Thyroid gland (tissue), 4 donors: ENCODE data around the gene PACS2.

Source experiments
- POLR2A ChIP-seq, 2 donors: fragments of 450-650 bp; IDR thresholded peaks; one replicate each; pipeline ENCODE4 v1.6.1; 2017; ENCODE audit warnings: antibody characterized with exemption in 2 of 2, mild to moderate bottlenecking in 2 of 2, moderate library complexity in 1 of 2
- TF ChIP-seq, protein P1 (sequence below), 6 experiments: fragments of 200-600 bp in 3 of 6; fragments of 450-650 bp in 3 of 6; sonication (generic) in 3 of 6; IDR thresholded peaks; one replicate each; pipeline ENCODE4 v1.5.1; 2016 to 2019; ENCODE audit warnings: antibody characterized with exemption in 6 of 6, mild to moderate bottlenecking in 2 of 6, inconsistent platforms in 1 of 6, moderate library complexity in 1 of 6

DNA sequence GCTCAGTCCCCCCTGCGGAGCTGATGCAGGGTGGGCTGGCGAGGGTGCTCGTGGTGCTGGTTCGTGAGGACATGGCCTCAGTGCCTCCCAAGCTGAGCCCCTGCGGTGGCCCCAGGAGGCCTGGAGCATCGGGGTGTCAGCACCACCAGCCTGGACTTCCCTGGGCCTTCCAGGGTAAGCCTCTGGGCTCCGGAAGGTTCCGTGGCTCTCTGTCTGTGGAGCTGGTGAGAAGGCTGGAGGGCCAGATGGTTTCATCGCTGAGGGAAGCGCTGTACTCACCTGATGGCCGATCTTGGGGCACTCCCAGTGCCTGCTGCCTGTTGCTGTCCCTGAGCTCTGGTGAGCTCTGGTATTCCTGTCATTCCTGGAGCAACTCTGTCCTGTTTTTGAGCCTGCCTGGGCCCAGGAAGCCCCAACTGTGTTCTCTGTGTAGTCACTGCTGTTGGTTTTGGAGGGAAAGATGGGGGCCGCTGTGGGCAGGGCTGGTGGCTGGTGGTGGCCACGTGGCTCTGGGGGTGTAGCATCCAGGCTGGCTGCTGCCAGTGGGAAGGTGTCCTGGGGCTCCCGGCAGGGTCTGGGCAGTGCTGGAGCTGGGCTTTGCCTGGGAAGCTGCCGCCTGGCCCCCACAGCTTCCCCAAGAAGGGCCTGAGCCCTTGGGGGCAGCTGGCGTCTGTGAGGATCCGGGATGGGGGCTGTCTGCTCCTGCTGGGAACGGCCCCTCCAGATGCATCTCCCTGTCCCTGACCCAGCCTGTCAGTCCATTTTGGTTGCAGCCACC, 123.4 kb downstream of the PACS2 start:
- no peak for TF ChIP-seq POLR2A (IDR thresholded peaks at IDR 0.05)
- TF ChIP-seq, protein P1, sequence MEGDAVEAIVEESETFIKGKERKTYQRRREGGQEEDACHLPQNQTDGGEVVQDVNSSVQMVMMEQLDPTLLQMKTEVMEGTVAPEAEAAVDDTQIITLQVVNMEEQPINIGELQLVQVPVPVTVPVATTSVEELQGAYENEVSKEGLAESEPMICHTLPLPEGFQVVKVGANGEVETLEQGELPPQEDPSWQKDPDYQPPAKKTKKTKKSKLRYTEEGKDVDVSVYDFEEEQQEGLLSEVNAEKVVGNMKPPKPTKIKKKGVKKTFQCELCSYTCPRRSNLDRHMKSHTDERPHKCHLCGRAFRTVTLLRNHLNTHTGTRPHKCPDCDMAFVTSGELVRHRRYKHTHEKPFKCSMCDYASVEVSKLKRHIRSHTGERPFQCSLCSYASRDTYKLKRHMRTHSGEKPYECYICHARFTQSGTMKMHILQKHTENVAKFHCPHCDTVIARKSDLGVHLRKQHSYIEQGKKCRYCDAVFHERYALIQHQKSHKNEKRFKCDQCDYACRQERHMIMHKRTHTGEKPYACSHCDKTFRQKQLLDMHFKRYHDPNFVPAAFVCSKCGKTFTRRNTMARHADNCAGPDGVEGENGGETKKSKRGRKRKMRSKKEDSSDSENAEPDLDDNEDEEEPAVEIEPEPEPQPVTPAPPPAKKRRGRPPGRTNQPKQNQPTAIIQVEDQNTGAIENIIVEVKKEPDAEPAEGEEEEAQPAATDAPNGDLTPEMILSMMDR (IDR thresholded peaks at IDR 0.05): no peak
